HFFc6 (cell line): ENCODE results near the gene RTEL1. TPM values are rescaled to one million over a fixed set of nuclear protein-coding genes. Genes with fewer than 3 reads are reported as not detected.
"Not testable (repeated sequence)": the region's sequence is repeated elsewhere in the genome, so short reads cannot be mapped to it uniquely, and the experiment has no call there.

Source experiments
- DNase-seq: peaks from one replicate; pipeline ENCODE4 v3.0.0-alpha.2; 2018
- H3K27ac Mint-ChIP-seq: 2 replicates; pipeline ENCODE4 v1.8.0; 2020; ENCODE audit warnings: mild to moderate bottlenecking, mixed read lengths
- H3K27me3 Mint-ChIP-seq: 2 replicates; pipeline ENCODE4 v1.8.0; 2021; ENCODE audit warnings: mild to moderate bottlenecking, moderate library complexity, mixed read lengths; ENCODE audit not compliant: insufficient read depth
- H3K36me3 Mint-ChIP-seq: 2 replicates; pipeline ENCODE4 v1.8.0; 2021; ENCODE audit warnings: low read depth, mixed read lengths
- H3K4me1 Mint-ChIP-seq: 2 replicates; pipeline ENCODE4 v1.8.0; 2020; ENCODE audit warnings: low read depth, mixed read lengths
- H3K4me3 Mint-ChIP-seq: 2 replicates; pipeline ENCODE4 v1.8.0; 2020; ENCODE audit warnings: mild to moderate bottlenecking, moderate library complexity, mixed read lengths
- H3K9me3 Mint-ChIP-seq: 2 replicates; pipeline ENCODE4 v1.8.0; 2020; ENCODE audit warnings: mild to moderate bottlenecking, mixed read lengths
- total RNA-seq, 6 experiments: library from RNA; stranded (reverse); fragmentation: NEBNext Ultra II Directional; extraction: Animal tissue kit (Norgen Biotek cat#: 25700); gene quantifications; 2 replicates in 1 of 6; 3 replicates in 5 of 6; pipeline ENCODE4 v1.2.3, GENCODE V29; 2021
- TF ChIP-seq, protein P1 (sequence below): fragments of 200-600 bp; sonication (generic); IDR thresholded peaks from 2 replicates; pipeline ENCODE4 v1.5.0; 2021; ENCODE audit warnings: antibody characterized with exemption, mild to moderate bottlenecking

RTEL1 gene
- total RNA-seq, 6 experiments from 2014 or later, result 19.0 to 26.8 (median 22.7) TPM

- H3K4me3 Mint-ChIP-seq, result peak overlapping the region; percentile 88
- H3K27me3 Mint-ChIP-seq, result peaks cover 2% of the 10 kb centered on the region; the same call in 1 of the 2 replicates
- H3K4me1 Mint-ChIP-seq, result peaks cover 20% of the 10 kb centered on the region
- TF ChIP-seq, protein P1, sequence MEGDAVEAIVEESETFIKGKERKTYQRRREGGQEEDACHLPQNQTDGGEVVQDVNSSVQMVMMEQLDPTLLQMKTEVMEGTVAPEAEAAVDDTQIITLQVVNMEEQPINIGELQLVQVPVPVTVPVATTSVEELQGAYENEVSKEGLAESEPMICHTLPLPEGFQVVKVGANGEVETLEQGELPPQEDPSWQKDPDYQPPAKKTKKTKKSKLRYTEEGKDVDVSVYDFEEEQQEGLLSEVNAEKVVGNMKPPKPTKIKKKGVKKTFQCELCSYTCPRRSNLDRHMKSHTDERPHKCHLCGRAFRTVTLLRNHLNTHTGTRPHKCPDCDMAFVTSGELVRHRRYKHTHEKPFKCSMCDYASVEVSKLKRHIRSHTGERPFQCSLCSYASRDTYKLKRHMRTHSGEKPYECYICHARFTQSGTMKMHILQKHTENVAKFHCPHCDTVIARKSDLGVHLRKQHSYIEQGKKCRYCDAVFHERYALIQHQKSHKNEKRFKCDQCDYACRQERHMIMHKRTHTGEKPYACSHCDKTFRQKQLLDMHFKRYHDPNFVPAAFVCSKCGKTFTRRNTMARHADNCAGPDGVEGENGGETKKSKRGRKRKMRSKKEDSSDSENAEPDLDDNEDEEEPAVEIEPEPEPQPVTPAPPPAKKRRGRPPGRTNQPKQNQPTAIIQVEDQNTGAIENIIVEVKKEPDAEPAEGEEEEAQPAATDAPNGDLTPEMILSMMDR, result no peak
- H3K27ac Mint-ChIP-seq, result peak overlapping the region; percentile 87
- no peaks in the 10 kb centered on the region for H3K9me3 Mint-ChIP-seq
- DNase-seq, result no peak
- H3K36me3 Mint-ChIP-seq, result peaks cover 15% of the 10 kb centered on the region
Measured at GRCh38 chr20:63625771-63626423, 32.2 kb upstream of the RTEL1 start.

- DNase-seq, result no peak
- Mint-ChIP-seq H3K4me3 (peak within 1 kb of the TSS; percentile 93), H3K27ac (peak within 1 kb of the TSS; percentile 87), H3K36me3 (peaks cover 15% of the 10 kb centered on the region), H3K4me1 (peaks cover 17% of the 10 kb centered on the region), H3K27me3 (peaks cover 2% of the 10 kb centered on the region; the same call in 1 of the 2 replicates), H3K9me3 (no peaks in the 10 kb centered on the region)
- TF ChIP-seq, protein P1, result no peak
Measured at GRCh38 chr20:63626424-63627128, 31.5 kb upstream of the RTEL1 start, which contains the start of gene GMEB2. TSS of gene GMEB2 (minus strand) at chr20:63627101. CDS start at chr20:63619397, 7,704 bp downstream.

- DNase-seq, result peak; percentile 88
- H3K9me3 Mint-ChIP-seq, result no peaks in the 10 kb centered on the region
- peak overlapping the region; percentile 61; the same call in 1 of the 2 replicates for H3K27ac Mint-ChIP-seq
- peak overlapping the region; percentile 93 for H3K4me3 Mint-ChIP-seq
- TF ChIP-seq, protein P1, result no peak
- peaks cover 2% of the 10 kb centered on the region; the same call in 1 of the 2 replicates for H3K27me3 Mint-ChIP-seq
- peaks cover 17% of the 10 kb centered on the region for H3K4me1 Mint-ChIP-seq
- peaks cover 15% of the 10 kb centered on the region for H3K36me3 Mint-ChIP-seq
Measured at GRCh38 chr20:63627129-63627750, 30.9 kb upstream of the RTEL1 start.

GRCh38 chr20:63627751-63628245 lies 30.3 kb upstream of the RTEL1 start:
- Mint-ChIP-seq H3K27ac (peak overlapping the region; percentile 85), H3K27me3 (peaks cover 2% of the 10 kb centered on the region; the same call in 1 of the 2 replicates), H3K4me3 (peak overlapping the region; percentile 93), H3K9me3 (no peaks in the 10 kb centered on the region), H3K4me1 (peaks cover 17% of the 10 kb centered on the region), H3K36me3 (peaks cover 15% of the 10 kb centered on the region)
- TF ChIP-seq, protein P1, result no peak
- no peak for DNase-seq

DNA sequence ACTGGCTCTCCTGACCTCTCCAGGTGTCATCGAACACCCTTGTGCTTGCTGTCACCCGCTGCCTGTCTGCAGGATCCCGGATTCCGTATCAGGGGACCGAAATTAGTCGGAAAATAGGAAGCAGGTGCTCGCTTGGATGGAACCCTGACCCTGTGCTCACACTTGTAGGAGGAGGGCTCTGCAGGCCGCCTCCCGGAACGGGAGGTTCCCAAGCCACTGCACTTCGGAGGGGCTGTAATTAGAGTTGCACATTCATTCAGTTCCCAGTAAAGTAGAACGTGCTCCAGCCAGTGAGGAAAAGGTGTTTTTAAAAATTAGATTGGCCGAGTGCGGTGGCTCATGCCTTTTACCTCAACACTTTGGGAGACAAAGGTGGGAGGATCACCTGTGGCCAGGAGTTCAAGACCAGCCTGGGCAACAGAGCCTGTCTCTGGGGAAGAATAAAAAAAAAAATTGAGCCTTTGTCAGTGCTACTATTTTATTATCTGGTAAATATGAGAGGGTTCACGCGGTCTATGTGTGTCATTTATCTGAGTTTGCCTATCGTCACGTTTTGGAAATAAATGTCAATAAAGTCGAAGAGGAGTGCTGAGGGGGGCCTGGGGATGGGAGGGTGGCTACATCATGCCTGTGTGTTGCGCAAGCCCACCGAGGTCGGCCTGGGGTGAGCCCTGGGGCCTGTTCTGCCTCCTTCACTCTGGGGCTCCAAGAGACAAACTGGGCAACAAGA lies 29.7 kb upstream of the RTEL1 start:
- no peaks in the 10 kb centered on the region for H3K9me3 Mint-ChIP-seq
- peaks cover 15% of the 10 kb centered on the region for H3K36me3 Mint-ChIP-seq
- H3K27me3 Mint-ChIP-seq, result peaks cover 2% of the 10 kb centered on the region; the same call in 1 of the 2 replicates
- H3K27ac Mint-ChIP-seq, result peak overlapping the region; percentile 85
- H3K4me3 Mint-ChIP-seq, result peak overlapping the region; percentile 93
- DNase-seq, result peak; percentile 66
- H3K4me1 Mint-ChIP-seq, result peaks cover 17% of the 10 kb centered on the region
- TF ChIP-seq, protein P1, result no peak

GRCh38 chr20:63630956-63631355 lies 27.2 kb upstream of the RTEL1 start:
- not testable (repeated sequence) for H3K27me3 Mint-ChIP-seq, DNase-seq, H3K4me3 Mint-ChIP-seq, H3K27ac Mint-ChIP-seq, H3K9me3 Mint-ChIP-seq
- Mint-ChIP-seq H3K36me3 (peaks cover 11% of the 10 kb centered on the region), H3K4me1 (peaks cover 12% of the 10 kb centered on the region)

- H3K27ac Mint-ChIP-seq, H3K27me3 Mint-ChIP-seq, H3K4me3 Mint-ChIP-seq, DNase-seq, H3K9me3 Mint-ChIP-seq: not testable (repeated sequence)
- H3K36me3 Mint-ChIP-seq, result peaks cover 11% of the 10 kb centered on the region
- peaks cover 12% of the 10 kb centered on the region for H3K4me1 Mint-ChIP-seq
Measured at GRCh38 chr20:63631426-63631825, 26.7 kb upstream of the RTEL1 start.
